Measurements from ENCODE around the gene NPTN.
"Not testable (repeated sequence)": the region's sequence is repeated elsewhere in the genome, so short reads cannot be mapped to it uniquely, and the experiment has no call there.

Gene NPTN

GRCh38 chr15:73550190-73550589 is 83.0 kb downstream of the NPTN start:
- TF ChIP-seq CTCF (IDR thresholded peaks at IDR 0.05; ENCODE audit: poor library complexity, severe bottlenecking), result no peak
- Histone ChIP-seq H3K27me3 (ENCODE audit: insufficient read depth, poor library complexity, severe bottlenecking) (no peaks in the 10 kb centered on the region), H3K36me3 (ENCODE audit: low read depth) (no peaks in the 10 kb centered on the region), H3K4me3 (ENCODE audit: severe bottlenecking) (no peak overlapping the region), H3K9me3 (ENCODE audit: severe bottlenecking) (no peaks in the 10 kb centered on the region), H3K4me1 (ENCODE audit: insufficient read depth, poor library complexity, severe bottlenecking) (no peaks in the 10 kb centered on the region), H3K27ac (ENCODE audit: poor library complexity, severe bottlenecking) (no peak overlapping the region)
- DNase-seq (ENCODE audit: low spot score) (no peak), ATAC-seq (ENCODE audit: low read depth) (no peak)

- not testable (repeated sequence) for H3K4me1 ChIP-seq (ENCODE audit: insufficient read depth, poor library complexity, severe bottlenecking); H3K27me3 ChIP-seq (ENCODE audit: insufficient read depth, poor library complexity, severe bottlenecking); H3K4me3 ChIP-seq (ENCODE audit: severe bottlenecking); ATAC-seq (ENCODE audit: low read depth); H3K36me3 ChIP-seq (ENCODE audit: low read depth); H3K27ac ChIP-seq (ENCODE audit: poor library complexity, severe bottlenecking); H3K9me3 ChIP-seq (ENCODE audit: severe bottlenecking); DNase-seq (ENCODE audit: low spot score)
Measured at GRCh38 chr15:73548925-73549324, 84.3 kb downstream of the NPTN start.

GRCh38 chr15:73541479-73541878 is 91.7 kb downstream of the NPTN start:
- H3K27ac ChIP-seq (ENCODE audit: poor library complexity, severe bottlenecking), result no peak overlapping the region
- DNase-seq (ENCODE audit: low spot score) (no peak), ATAC-seq (ENCODE audit: low read depth) (no peak)
- no peaks in the 10 kb centered on the region for H3K36me3 ChIP-seq (ENCODE audit: low read depth)
- H3K9me3 ChIP-seq (ENCODE audit: severe bottlenecking), result no peaks in the 10 kb centered on the region
- H3K27me3 ChIP-seq (ENCODE audit: insufficient read depth, poor library complexity, severe bottlenecking), result peaks cover 13% of the 10 kb centered on the region
- H3K4me1 ChIP-seq (ENCODE audit: insufficient read depth, poor library complexity, severe bottlenecking), result peaks cover 12% of the 10 kb centered on the region
- H3K4me3 ChIP-seq (ENCODE audit: severe bottlenecking), result no peak overlapping the region
- no peak for TF ChIP-seq CTCF (IDR thresholded peaks at IDR 0.05; ENCODE audit: poor library complexity, severe bottlenecking)

GRCh38 chr15:73540161-73540560 is 93.0 kb downstream of the NPTN start:
- TF ChIP-seq CTCF (IDR thresholded peaks at IDR 0.05; ENCODE audit: poor library complexity, severe bottlenecking), result no peak
- H3K36me3 ChIP-seq (ENCODE audit: low read depth), result no peaks in the 10 kb centered on the region
- peaks cover 12% of the 10 kb centered on the region for H3K4me1 ChIP-seq (ENCODE audit: insufficient read depth, poor library complexity, severe bottlenecking)
- no peaks in the 10 kb centered on the region for H3K9me3 ChIP-seq (ENCODE audit: severe bottlenecking)
- DNase-seq (ENCODE audit: low spot score) (no peak), ATAC-seq (ENCODE audit: low read depth) (peak; percentile 63; the same call in 2 of the 3 replicates)
- no peak overlapping the region for H3K4me3 ChIP-seq (ENCODE audit: severe bottlenecking)
- peaks cover 19% of the 10 kb centered on the region for H3K27me3 ChIP-seq (ENCODE audit: insufficient read depth, poor library complexity, severe bottlenecking)
- H3K27ac ChIP-seq (ENCODE audit: poor library complexity, severe bottlenecking), result no peak overlapping the region

- Histone ChIP-seq H3K4me1 (ENCODE audit: insufficient read depth, poor library complexity, severe bottlenecking) (peaks cover 12% of the 10 kb centered on the region), H3K36me3 (ENCODE audit: low read depth) (no peaks in the 10 kb centered on the region), H3K9me3 (ENCODE audit: severe bottlenecking) (no peaks in the 10 kb centered on the region), H3K27ac (ENCODE audit: poor library complexity, severe bottlenecking) (no peak overlapping the region), H3K27me3 (ENCODE audit: insufficient read depth, poor library complexity, severe bottlenecking) (peaks cover 19% of the 10 kb centered on the region), H3K4me3 (ENCODE audit: severe bottlenecking) (no peak overlapping the region)
- DNase-seq (ENCODE audit: low spot score) (no peak), ATAC-seq (ENCODE audit: low read depth) (no peak; the same call in 2 of the 3 replicates)
- peak; percentile 17 for TF ChIP-seq CTCF (IDR thresholded peaks at IDR 0.05; ENCODE audit: poor library complexity, severe bottlenecking)
Measured at GRCh38 chr15:73539212-73540128, 93.7 kb downstream of the NPTN start.
